ENCODE measurements around the gene PHTF2.
A peak's percentile ranks its signal among the peaks of the same experiment; 100 is the strongest.

The PHTF2 gene

GRCh38 chr7:77796109-77796508 lies 2.5 kb upstream of the PHTF2 start:
- DNase-seq (ENCODE audit: low spot score) = no peak
- TF ChIP-seq CTCF (IDR thresholded peaks at IDR 0.05; ENCODE audit: extremely low read depth, missing control alignments) = no peak

GRCh38 chr7:77796960-77797359 lies 1.6 kb upstream of the PHTF2 start:
- DNase-seq (ENCODE audit: low spot score) = no peak
- TF ChIP-seq CTCF (IDR thresholded peaks at IDR 0.05; ENCODE audit: extremely low read depth, missing control alignments) = no peak

DNA sequence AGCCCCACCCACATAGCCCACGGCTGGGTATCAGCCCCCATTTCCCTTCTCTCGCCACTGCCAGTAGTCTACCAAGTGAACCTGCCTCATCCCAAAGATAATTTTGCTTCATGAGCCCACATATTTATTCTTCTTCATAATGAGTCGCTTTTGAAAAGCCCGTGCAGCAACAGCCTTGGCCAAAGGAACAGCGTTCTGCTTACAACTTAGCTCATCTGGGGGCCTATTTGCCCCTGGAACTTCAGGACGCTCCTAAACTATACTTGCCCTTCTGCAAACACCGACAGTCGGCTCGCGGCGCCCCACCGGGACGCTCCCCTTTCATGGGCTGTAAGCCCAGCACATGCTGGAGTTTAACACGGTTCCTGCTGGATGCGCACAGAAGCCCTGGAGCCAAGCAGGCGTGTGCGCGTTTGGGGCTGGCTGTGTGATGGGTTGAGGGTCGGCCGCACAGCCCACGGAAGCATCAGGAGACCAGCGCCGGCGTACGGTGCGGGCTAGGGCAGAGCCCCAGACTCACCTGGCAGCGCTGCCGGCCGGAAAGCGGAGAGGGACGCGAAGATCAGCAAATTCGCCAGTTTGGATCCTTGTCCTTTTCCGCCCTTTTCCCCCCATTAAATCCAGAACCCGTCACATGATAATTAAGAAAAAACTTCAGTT lies 709 bp upstream of the PHTF2 start:
- no peak for TF ChIP-seq CTCF (IDR thresholded peaks at IDR 0.05; ENCODE audit: extremely low read depth, missing control alignments)
- no peak for DNase-seq (ENCODE audit: low spot score)

DNA sequence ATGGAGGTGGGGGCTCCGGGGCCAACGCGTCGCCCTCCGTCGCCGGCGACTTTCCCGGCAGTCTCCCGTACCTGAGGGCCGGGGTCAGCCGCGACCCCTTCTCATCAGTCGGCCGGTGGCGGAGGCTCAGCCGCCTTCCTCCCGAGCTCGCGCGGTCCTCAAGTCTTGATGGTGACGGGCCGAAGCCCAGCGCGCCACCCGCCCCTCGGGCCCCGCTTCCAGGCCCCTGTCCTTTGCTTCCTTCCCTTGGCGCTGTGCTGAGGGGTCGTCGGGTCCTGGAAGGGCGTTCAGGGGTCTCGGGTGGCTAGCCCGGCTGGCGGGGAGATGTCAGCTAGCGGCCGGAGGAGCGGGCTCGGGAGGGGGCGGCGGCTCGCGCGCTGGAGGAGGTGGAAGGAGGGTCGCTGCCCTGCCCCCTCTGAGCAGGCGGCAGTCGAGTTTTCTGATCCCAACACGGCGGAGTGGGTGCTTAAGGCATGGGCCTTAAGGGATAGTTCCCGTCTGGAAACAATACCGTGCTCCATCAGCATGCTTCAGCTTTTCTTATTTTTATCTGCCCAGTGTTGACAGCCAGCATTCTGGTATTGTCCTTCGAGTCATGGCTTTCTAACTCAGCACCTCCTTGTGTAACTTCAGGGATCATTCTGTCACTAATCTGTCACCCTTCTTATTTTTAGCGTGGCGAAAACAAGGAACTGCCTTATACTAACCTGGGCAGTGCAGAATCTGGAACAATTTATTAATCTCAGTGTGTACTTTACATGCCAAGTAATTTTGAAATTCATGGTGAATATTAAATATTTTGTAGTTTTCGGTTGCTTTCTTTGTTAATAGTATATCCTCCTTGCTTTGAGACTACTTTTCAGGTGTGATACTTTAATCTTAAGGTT lies 748 bp downstream of the PHTF2 start:
- DNase-seq (ENCODE audit: low spot score) = peak; percentile 21
- no peak for TF ChIP-seq CTCF (IDR thresholded peaks at IDR 0.05; ENCODE audit: extremely low read depth, missing control alignments)

DNA sequence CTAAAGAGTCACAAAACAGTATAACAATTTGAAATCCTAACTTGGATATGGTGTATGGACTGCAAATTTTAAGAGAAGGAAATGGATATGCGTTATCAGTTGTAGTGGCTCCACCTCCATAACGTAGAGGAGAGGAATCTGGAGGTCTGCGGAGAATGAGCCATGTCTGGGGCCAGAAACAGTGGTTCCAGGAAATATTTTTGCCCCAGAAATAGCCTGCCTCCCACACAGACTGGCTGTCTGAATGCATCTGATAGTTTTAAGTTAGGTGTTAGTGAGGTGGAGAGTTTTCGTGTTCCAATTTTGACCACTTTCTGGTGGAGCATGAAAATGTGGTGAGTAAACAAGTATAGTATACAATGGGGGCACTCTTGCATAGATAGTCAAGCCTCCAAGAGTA lies 1.6 kb downstream of the PHTF2 start:
- no peak for TF ChIP-seq CTCF (IDR thresholded peaks at IDR 0.05; ENCODE audit: extremely low read depth, missing control alignments)
- peak; percentile 31 for DNase-seq (ENCODE audit: low spot score)

- TF ChIP-seq CTCF (IDR thresholded peaks at IDR 0.05; ENCODE audit: extremely low read depth, missing control alignments) = no peak
- no peak for DNase-seq (ENCODE audit: low spot score)
Measured at GRCh38 chr7:77800730-77801129, 2.2 kb downstream of the PHTF2 start.
